ENCODE results near the gene BOC. TPM values are rescaled to one million over a fixed set of nuclear protein-coding genes. Genes with fewer than 3 reads are reported as not detected.

Gene BOC
- total RNA-seq, 1 donor from 2014 or later = 20.2 TPM

- Mint-ChIP-seq H3K9me3 (ENCODE audit: unreplicated experiment) (no peaks in the 10 kb centered on the region), H3K36me3 (ENCODE audit: low read depth, unreplicated experiment) (no peaks in the 10 kb centered on the region), H3K27me3 (ENCODE audit: low read depth, unreplicated experiment) (no peaks in the 10 kb centered on the region), H3K27ac (ENCODE audit: unreplicated experiment) (no peak overlapping the region), H3K4me3 (ENCODE audit: unreplicated experiment) (no peak overlapping the region), H3K4me1 (ENCODE audit: low read depth, unreplicated experiment) (peaks cover 4% of the 10 kb centered on the region)
- DNase-seq (ENCODE audit: low read depth) (no peak), FAIRE-seq (no peak)
- Histone ChIP-seq H3K4me2 (ENCODE audit: low read length) (no peak overlapping the region), H3K27me3 (ENCODE audit: insufficient read depth, low read length) (no peaks in the 10 kb centered on the region), H3K9ac (ENCODE audit: low read length) (no peak overlapping the region), H3K4me1 (ENCODE audit: insufficient read depth, low read length) (no peaks in the 10 kb centered on the region), H3K79me2 (ENCODE audit: insufficient read depth, low read length) (no peaks in the 10 kb centered on the region), H3K36me3 (ENCODE audit: insufficient read depth, low read length) (no peaks in the 10 kb centered on the region), H4K20me1 (ENCODE audit: insufficient read depth, low read length) (no peaks in the 10 kb centered on the region), H3K4me3 (ENCODE audit: insufficient read depth, low read depth, low read length) (no peak overlapping the region), H3K9me3 (ENCODE audit: insufficient read depth, low read depth, low read length) (no peaks in the 10 kb centered on the region), H2AFZ (ENCODE audit: low read depth, low read length) (no peak overlapping the region), H3K27ac (ENCODE audit: low read depth, low read length) (no peak overlapping the region)
- TF ChIP-seq, protein P1, sequence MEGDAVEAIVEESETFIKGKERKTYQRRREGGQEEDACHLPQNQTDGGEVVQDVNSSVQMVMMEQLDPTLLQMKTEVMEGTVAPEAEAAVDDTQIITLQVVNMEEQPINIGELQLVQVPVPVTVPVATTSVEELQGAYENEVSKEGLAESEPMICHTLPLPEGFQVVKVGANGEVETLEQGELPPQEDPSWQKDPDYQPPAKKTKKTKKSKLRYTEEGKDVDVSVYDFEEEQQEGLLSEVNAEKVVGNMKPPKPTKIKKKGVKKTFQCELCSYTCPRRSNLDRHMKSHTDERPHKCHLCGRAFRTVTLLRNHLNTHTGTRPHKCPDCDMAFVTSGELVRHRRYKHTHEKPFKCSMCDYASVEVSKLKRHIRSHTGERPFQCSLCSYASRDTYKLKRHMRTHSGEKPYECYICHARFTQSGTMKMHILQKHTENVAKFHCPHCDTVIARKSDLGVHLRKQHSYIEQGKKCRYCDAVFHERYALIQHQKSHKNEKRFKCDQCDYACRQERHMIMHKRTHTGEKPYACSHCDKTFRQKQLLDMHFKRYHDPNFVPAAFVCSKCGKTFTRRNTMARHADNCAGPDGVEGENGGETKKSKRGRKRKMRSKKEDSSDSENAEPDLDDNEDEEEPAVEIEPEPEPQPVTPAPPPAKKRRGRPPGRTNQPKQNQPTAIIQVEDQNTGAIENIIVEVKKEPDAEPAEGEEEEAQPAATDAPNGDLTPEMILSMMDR (IDR thresholded peaks at IDR 0.05; ENCODE audit: insufficient read depth, low read depth, low read length) = no peak
- no peak for TF ChIP-seq EZH2 (IDR thresholded peaks at IDR 0.05; ENCODE audit: insufficient read depth, low read length)
These were observed 89.2 kb downstream of the BOC start for GRCh38 chr3:113300596-113300995.

DNA sequence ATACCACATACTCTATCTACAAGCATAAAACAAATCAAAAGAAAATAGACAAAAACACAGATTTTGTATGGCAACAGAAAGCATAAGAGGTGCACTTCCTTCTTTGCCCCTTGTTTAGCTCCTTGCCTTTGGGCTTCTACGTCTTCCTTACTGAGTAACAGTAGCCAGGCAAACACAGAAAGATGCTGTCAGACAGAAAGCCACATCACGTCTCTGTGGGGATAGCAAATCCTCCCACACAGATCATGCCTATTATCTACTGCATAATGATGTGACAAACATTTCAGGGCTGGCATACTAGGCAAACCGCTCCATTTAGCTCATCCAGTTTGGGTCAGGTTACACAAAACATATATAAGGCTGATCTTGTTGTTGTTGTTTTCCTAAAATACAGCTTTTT, 92.7 kb downstream of the BOC start:
- Histone ChIP-seq H3K9me3 (ENCODE audit: insufficient read depth, low read depth, low read length) (no peaks in the 10 kb centered on the region), H3K4me2 (ENCODE audit: low read length) (no peak overlapping the region), H3K27ac (ENCODE audit: low read depth, low read length) (no peak overlapping the region), H3K4me3 (ENCODE audit: insufficient read depth, low read depth, low read length) (no peak overlapping the region), H4K20me1 (ENCODE audit: insufficient read depth, low read length) (no peaks in the 10 kb centered on the region), H3K9ac (ENCODE audit: low read length) (no peak overlapping the region), H2AFZ (ENCODE audit: low read depth, low read length) (no peak overlapping the region), H3K36me3 (ENCODE audit: insufficient read depth, low read length) (no peaks in the 10 kb centered on the region), H3K27me3 (ENCODE audit: insufficient read depth, low read length) (no peaks in the 10 kb centered on the region), H3K4me1 (ENCODE audit: insufficient read depth, low read length) (no peaks in the 10 kb centered on the region), H3K79me2 (ENCODE audit: insufficient read depth, low read length) (no peaks in the 10 kb centered on the region)
- TF ChIP-seq, protein P1 (IDR thresholded peaks at IDR 0.05; ENCODE audit: insufficient read depth, low read depth, low read length) = no peak
- no peak for TF ChIP-seq EZH2 (IDR thresholded peaks at IDR 0.05; ENCODE audit: insufficient read depth, low read length)
- H3K27me3 Mint-ChIP-seq (ENCODE audit: low read depth, unreplicated experiment) = no peaks in the 10 kb centered on the region
- H3K36me3 Mint-ChIP-seq (ENCODE audit: low read depth, unreplicated experiment) = no peaks in the 10 kb centered on the region
- H3K4me1 Mint-ChIP-seq (ENCODE audit: low read depth, unreplicated experiment) = no peaks in the 10 kb centered on the region
- no peak overlapping the region for H3K4me3 Mint-ChIP-seq (ENCODE audit: unreplicated experiment)
- H3K9me3 Mint-ChIP-seq (ENCODE audit: unreplicated experiment) = no peaks in the 10 kb centered on the region
- FAIRE-seq = no peak
- H3K27ac Mint-ChIP-seq (ENCODE audit: unreplicated experiment) = no peak overlapping the region
- no peak for DNase-seq (ENCODE audit: low read depth)

DNA sequence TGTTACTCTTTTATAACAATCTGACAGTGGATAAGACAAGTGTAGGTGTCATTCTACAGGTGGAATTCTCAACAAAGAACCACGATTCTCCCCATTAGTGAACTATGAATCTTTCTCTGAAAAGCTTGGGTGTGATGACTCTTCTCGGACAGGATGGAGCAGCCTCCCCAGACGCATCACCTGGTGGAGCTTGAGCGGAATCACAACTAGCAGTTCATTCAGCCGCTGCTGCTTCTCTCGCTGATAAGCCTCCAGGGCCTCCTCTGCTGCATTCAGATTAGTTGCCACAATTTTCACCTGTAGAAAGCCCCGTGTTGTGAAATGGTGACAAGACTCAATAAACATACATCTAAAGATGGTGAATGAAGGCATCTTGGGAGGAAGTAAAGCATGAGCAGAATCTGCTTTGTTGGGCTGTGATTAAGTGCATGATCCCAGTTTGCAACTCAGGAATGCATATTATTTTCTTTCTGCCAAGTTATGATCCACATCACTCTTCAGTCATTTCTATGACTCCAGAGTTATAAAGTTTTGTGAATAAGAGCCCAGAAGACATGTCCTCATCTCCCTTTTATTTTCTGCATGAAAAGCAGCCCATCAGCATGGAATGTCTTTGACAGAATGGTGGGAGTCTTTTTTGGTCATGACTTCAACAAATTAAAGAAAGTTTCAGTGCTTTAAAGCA, 93.6 kb downstream of the BOC start:
- Histone ChIP-seq H3K27me3 (ENCODE audit: insufficient read depth, low read length) (no peaks in the 10 kb centered on the region), H3K4me3 (ENCODE audit: insufficient read depth, low read depth, low read length) (no peak overlapping the region), H2AFZ (ENCODE audit: low read depth, low read length) (no peak overlapping the region), H3K4me2 (ENCODE audit: low read length) (no peak overlapping the region), H3K36me3 (ENCODE audit: insufficient read depth, low read length) (no peaks in the 10 kb centered on the region), H3K9ac (ENCODE audit: low read length) (no peak overlapping the region), H3K4me1 (ENCODE audit: insufficient read depth, low read length) (no peaks in the 10 kb centered on the region), H3K9me3 (ENCODE audit: insufficient read depth, low read depth, low read length) (no peaks in the 10 kb centered on the region), H3K79me2 (ENCODE audit: insufficient read depth, low read length) (no peaks in the 10 kb centered on the region), H4K20me1 (ENCODE audit: insufficient read depth, low read length) (no peaks in the 10 kb centered on the region), H3K27ac (ENCODE audit: low read depth, low read length) (no peak overlapping the region)
- Mint-ChIP-seq H3K4me1 (ENCODE audit: low read depth, unreplicated experiment) (no peaks in the 10 kb centered on the region), H3K27ac (ENCODE audit: unreplicated experiment) (no peak overlapping the region), H3K36me3 (ENCODE audit: low read depth, unreplicated experiment) (peaks cover 3% of the 10 kb centered on the region), H3K9me3 (ENCODE audit: unreplicated experiment) (no peaks in the 10 kb centered on the region), H3K4me3 (ENCODE audit: unreplicated experiment) (no peak overlapping the region), H3K27me3 (ENCODE audit: low read depth, unreplicated experiment) (no peaks in the 10 kb centered on the region)
- TF ChIP-seq, protein P1 (IDR thresholded peaks at IDR 0.05; ENCODE audit: insufficient read depth, low read depth, low read length) = no peak
- no peak for TF ChIP-seq EZH2 (IDR thresholded peaks at IDR 0.05; ENCODE audit: insufficient read depth, low read length)
- FAIRE-seq = no peak
- no peak for DNase-seq (ENCODE audit: low read depth)
